ENCODE results near the gene WDR37.

WDR37 gene

DNA sequence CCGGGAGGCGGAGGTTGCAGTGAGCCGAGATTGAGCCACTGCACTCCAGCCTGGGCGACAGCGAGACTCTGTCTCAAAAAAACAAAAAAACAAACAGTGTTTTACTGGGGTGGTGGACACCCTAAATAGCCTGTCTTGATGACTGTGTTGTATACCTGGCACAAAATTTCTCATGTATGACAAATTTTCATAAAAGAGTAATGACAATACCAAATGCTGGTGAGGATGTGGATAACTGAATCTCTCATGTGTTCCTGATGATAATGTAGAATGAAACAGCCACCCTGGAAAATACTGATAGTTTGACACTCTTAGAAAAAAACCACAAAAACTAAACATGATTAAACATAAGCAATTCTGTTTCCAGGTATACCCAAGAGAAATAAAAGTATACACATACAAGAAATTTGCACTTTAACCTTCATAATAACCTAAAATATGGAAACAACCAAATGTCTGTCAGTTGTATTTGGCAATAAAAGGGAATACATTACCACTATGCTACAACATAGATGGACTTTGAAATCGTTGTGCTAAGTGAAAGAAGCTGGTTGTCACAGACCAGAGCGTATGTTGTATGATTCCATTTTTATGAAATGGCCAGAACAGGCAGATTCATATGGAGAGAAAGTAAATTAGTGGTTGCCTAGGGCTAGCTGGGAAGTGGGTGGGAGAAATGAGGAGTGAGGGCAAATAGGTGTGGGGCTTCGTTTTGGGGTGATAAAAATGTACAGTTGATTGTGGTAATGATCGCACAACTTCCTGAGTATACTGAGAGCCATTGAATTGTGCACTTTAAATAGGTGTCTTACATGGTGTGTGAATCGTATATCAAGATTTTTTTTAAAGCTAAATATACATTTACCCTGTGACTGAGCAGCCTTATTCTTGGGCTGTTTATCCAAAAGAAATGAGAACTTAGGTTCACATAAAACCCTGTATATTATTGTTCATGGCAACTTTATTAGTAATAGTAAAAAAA, 12.5 kb downstream of the WDR37 start:
- DNase-seq (ENCODE audit: low read depth in 2 of 2, low spot score in 1 of 2), result no peak

- DNase-seq (ENCODE audit: low read depth in 2 of 2, low spot score in 1 of 2), result no peak
Measured at GRCh38 chr10:1070919-1071318, 14.7 kb downstream of the WDR37 start.

- no peak for DNase-seq (ENCODE audit: low read depth in 2 of 2, low spot score in 1 of 2)
Measured at GRCh38 chr10:1074052-1074747, 18.0 kb downstream of the WDR37 start.

DNA sequence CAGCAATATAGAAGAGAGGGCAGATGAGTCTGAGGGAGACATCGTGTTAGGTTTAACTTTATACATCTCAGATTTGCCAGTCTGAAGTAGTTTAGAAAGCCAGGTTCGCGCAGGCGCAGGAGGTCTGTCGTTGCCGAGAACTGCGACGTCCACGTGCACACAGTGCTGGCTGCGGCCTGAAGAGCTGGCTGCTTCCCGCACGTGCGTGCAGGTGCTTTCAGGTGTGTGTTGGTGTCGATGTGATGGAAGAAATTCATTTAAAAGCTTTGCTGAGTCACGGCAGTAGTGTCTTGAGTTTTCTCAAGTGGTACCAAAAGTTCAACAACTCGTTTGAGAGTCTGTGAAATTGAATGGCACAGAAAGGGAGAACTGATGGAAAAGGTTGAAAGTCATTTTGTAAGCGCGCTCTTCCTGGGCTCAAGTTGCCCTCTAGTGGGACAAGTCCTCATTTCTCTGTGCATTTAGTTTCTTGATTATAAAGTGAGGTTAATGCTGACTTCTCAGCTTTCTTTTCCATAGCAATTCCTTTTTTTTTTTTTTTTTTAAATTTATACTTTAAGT, 18.6 kb downstream of the WDR37 start:
- no peak for DNase-seq (ENCODE audit: low read depth in 2 of 2, low spot score in 1 of 2)

DNA sequence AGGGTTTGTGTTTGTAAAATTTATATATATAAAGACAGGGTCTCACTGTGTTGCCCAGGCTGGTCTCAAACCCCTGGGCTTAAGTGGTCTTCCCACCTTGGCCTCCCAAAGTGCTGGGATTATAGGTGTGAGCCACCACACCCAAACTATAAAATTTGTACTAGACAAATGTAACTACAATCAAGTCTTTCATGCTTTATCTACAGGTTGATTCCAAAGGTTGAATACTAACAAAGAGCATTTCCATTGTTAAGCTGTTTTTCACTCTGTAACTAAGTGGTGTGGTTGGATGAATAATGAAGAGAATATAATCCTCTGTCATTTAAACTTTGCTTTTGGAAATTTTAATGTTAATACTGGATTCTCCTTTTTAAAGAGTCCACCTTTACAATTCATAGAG, 22.5 kb downstream of the WDR37 start:
- no peak for DNase-seq (ENCODE audit: low read depth in 2 of 2, low spot score in 1 of 2)

GRCh38 chr10:1083581-1083980, 27.4 kb downstream of the WDR37 start:
- DNase-seq (ENCODE audit: low read depth in 2 of 2, low spot score in 1 of 2), result no peak

DNA sequence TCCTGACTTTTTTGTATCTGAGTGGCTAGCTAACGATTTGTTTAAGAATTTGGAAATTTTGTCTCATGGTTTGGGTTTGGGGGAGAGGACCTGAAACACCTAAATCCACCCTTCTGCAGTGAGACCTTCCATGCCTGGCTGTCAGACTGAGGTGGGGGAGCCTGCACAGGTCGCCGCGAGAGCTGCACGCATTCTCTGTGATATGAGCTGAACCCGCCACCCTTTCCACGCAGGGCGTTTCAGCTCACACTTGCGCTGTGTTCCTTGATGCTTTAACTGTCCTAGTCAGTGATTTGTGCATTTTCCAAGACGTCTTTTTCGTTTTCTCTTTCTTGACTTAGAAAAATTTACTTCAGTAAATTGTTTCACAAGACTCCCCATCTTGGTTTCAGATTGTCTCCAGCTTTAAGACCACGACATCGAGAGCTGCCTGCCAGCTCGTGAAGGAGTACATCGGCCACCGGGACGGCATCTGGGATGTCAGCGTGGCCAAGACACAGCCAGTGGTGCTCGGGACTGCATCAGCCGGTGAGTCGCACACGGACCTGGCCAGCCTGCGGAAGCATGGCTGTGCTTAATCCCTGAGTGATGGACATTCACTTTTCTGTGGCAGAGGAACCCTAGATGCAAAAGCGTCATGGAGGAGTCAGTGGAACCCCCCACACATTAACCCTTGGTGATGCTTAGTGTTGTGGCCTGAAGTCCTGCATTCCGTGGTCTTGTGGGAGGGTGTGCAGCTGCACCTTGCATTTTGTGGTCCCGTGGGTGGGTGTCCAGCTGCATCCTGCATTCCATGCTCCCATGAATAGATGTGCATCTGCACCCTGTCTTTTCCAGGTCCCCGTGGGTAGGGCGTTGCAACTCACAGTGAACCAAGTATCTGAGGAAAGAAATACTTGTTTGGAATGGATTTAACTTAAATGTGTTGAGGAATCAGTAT, 28.1 kb downstream of the WDR37 start:
- DNase-seq (ENCODE audit: low read depth in 2 of 2, low spot score in 1 of 2), result no peak

- no peak for DNase-seq (ENCODE audit: low read depth in 2 of 2, low spot score in 1 of 2)
Measured at GRCh38 chr10:1085258-1085657, 29.1 kb downstream of the WDR37 start.

GRCh38 chr10:1086787-1087186, 30.6 kb downstream of the WDR37 start:
- no peak for DNase-seq (ENCODE audit: low read depth in 2 of 2, low spot score in 1 of 2)

- no peak for DNase-seq (ENCODE audit: low read depth in 2 of 2, low spot score in 1 of 2)
Measured at GRCh38 chr10:1089017-1089689, 33.0 kb downstream of the WDR37 start.

GRCh38 chr10:1090696-1091095, 34.5 kb downstream of the WDR37 start:
- no peak for DNase-seq (ENCODE audit: low read depth in 2 of 2, low spot score in 1 of 2)

DNA sequence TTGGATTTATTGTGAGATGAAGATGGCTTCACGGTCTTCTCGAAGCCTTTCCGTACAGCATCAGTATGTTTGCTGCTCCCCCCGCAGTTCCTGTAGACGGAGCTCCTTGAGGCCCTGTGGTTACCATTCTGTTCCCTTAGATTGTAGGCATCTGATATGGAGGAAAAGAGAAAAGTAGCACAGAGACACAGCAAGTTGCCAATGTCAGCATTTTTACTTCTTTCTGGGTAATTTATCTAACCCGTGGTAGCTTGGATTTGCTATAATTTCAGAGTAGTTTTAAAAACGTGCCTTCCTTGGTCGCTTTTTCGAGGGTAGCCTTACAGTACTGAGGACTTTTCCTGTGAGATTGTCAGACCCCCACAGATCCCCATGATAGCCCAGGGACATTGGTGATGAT, 37.5 kb downstream of the WDR37 start:
- no peak for DNase-seq (ENCODE audit: low read depth in 2 of 2, low spot score in 1 of 2)

GRCh38 chr10:1094112-1095057, 38.2 kb downstream of the WDR37 start:
- no peak for DNase-seq (ENCODE audit: low read depth in 2 of 2, low spot score in 1 of 2)

DNA sequence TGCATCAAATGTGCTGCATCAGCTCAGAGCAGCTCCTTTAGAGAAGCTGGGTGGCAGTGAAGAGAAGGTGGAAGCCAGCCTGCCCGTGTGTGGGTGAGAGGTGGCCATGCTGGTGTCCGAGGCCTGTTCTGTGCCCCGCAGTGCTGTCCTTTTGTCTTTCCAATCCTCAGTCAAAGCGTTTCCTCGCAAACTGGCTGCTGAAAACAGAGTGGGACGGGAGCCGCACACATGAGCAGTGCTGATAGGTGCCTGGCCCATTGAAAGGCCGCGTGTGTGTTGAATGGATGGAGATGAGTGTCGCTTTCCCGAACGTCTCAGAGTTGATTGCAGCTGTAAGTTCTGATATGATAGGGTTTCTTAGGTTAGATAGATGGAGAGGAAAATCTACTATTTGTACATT, 39.3 kb downstream of the WDR37 start:
- no peak for DNase-seq (ENCODE audit: low read depth in 2 of 2, low spot score in 1 of 2)

DNA sequence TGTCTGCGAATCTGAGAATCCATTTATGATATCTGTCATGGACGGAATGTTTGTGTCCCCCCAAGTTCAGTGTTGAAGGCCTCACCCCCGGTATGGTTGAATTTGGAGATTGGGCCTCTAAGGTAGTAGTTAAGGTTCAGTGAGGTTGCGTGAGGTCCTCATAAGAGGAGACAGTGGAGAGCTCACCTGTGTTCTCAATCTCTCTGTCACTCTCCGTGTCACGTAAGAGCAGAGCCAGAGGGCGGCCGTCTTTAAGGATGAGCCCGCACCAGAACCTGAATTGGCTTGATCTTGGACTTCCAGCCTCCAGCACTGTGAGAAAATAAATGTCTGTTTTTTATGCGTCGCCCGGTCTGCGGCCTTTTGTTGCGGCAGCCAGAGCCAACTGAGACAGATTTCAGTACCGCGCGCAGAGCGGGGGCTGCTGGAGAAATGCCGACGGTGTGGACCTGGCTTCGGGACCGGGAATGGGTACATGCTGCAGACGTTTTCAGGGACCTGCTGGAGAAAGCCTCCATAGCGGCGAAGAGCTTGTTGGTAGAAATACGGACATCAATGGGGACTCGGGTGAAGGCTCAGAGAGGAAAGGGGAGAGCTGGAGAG, 40.2 kb downstream of the WDR37 start:
- DNase-seq (ENCODE audit: low read depth in 2 of 2, low spot score in 1 of 2), result no peak

DNA sequence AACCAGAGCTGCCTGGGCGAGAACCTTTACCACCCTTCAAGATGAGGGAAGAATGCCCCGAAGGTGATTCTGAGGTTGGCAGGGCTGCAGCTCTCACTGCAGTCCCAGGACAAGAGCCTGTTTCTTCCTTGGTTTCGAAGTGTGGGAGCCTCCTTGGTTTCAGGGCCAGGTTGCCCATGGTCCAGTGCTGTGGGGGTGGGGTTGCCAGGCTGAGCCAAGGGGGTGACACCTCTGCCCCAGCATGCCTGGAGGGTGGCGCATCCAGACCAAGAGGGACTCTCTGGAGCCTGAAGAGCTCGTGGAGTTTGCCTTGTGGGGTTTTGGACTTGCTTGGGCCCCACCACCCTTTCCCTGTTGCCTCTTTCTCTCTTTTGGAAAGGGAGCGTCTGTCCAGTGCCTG, 41.3 kb downstream of the WDR37 start:
- DNase-seq (ENCODE audit: low read depth in 2 of 2, low spot score in 1 of 2), result no peak

DNA sequence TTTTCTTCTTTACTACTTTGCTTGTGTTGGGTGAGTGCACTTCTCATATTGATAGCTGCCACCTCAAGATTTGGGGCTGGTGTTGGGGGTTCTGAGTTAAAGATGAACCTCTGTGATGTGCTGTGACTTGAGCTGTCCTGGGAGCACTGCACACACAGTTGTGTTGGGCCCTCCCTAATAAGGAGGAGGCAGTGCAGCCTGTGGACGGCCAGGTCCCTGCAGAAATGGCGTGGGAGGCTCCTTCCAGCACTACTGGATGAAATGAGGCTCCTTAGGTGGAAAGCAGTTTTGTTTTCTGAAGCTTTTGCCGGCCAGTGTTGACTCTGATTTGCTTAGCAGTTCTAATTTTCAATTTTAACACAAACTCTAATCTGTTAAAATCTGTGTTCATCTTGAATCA, 44.0 kb downstream of the WDR37 start:
- no peak for DNase-seq (ENCODE audit: low read depth in 2 of 2, low spot score in 1 of 2)

DNA sequence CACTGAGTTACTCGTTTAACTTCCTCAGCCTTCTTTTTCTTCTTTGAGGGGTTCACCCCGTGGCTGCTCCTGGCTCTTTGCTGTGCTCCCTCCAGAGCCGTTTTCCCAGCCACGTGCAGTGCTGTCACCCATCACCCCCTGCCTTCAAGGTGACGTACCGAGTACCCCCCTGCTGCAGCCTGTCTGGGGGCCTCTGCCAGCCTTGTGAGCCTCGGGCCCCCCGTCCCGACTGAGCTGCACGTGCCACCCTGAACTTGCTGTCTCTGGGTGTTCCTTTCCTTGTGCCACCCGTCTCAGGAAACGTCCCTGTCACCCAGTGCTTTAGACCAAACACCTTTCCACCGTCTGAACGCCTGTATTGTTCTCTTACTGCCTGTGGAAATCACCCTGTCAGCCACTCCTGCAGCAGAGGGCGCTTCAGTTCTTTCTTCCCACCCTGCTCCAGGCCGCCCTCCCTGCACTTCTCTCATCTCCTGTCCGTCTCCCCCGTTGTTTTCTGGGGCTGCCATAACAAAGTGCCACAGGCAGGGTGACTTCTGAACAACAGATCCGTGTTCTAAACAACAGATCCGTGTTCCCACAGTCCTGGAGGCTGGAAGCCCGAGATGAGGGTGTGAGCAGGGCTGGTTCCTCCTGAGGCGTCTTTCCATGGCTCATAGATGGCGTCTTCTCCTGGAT, 44.6 kb downstream of the WDR37 start:
- DNase-seq (ENCODE audit: low read depth in 2 of 2, low spot score in 1 of 2), result no peak
